ENCODE data around the gene MLST8.

The MLST8 gene

GRCh38 chr16:2209258-2210008, 4.2 kb downstream of the MLST8 start:
- DNase-seq: no peak

GRCh38 chr16:2210009-2210332, 4.7 kb downstream of the MLST8 start:
- no peak for DNase-seq

DNA sequence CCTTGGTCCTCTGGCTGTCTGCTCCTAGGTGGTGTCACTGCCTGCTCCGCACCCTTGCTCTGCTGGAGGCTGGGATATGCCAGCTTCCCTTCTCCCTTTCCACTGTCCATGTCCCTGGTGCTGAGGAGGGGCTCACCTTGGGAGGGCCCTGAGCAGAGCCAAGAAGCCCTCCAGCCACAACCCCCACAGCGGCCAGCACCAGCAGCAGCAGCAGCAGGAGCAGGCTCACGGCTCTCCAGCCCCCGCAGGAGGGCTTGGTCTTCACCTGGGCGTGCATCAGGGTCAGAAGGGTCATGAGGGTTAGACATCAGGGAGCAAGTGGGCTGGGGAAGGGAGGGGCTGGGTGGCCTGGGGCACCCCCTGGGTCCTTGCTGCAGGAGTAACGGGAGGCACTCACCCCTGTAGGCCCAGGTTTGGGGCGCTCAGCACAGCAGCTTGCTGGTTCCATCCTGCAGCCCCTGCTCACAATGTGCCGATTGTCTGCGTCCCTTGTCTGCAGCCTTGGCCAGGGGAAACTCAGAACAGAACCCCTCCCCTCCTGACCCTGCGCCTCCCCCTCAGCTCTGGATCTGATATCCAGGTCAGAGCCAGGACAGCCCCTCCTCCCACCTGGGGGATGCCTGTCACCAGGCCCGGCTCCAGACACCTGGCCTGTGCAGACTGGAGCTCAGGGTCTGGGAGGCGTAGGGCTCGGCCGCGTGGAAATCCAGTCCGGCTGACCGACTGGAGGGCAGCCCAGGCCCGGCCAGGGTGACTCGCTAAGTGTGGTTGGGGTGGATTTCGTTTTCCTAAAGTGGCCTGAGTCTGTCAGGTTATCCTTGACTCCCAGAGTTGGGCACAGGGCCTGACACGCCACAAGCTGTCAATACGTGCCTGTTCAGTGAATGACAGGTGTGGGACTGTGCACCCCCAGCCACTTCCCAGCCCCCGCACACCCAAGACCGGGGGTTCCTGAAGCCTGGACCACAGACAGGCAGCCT, 5.4 kb downstream of the MLST8 start, which contains the start of gene BRICD5:
Gene BRICD5 (minus strand): TSS at position 478 of the 980 bp plus-strand sequence. CDS start 30 bp downstream, at position 448.
- DNase-seq: no peak

- no peak for DNase-seq
Measured at GRCh38 chr16:2211923-2212347, 6.7 kb downstream of the MLST8 start.

DNA sequence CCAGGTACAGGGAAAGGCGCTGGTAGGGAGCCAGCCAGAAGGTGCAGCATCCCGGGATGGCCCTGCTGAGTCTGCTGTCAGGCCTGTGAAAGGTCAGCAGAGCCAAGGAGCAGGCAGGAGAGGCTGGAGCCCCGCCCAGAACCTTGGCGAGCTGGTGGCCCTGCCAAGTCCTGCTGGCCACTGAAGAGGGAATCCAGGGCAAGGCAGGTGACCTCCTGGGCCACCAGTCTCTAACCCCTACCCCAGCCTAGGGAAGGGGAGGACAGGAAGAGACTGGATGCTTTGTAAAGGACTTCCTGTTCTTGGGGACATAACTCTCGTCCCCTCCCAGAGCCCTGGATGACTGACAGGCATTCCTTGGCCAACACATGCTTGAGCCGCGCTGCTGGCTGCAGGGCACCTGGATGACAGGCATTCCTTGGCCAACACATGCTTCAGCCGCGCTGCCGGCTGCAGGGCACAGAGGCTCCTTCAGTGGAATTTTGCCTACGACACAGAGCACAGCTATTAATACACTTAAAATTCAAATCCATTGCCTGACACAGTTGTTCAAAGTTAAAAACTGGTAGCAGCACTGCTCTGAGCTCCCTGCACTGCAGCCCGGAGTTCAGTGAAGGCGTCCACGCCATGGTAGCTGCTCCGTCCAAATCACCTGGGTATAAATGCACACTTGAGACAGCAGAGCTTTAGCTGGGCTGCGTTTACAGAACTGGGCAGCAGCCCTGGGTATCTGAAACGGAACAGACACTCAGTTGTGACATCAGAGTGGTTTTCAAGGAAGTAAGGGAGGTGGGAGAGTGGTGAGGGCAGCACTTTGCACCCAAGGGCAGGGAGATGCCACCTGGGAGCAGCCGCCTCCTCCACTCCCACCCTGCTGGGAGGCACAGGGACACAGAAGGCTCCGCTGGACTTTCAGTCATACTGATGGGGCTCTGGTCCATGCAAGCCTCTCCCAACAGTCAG, 7.4 kb downstream of the MLST8 start:
- DNase-seq: no peak

DNA sequence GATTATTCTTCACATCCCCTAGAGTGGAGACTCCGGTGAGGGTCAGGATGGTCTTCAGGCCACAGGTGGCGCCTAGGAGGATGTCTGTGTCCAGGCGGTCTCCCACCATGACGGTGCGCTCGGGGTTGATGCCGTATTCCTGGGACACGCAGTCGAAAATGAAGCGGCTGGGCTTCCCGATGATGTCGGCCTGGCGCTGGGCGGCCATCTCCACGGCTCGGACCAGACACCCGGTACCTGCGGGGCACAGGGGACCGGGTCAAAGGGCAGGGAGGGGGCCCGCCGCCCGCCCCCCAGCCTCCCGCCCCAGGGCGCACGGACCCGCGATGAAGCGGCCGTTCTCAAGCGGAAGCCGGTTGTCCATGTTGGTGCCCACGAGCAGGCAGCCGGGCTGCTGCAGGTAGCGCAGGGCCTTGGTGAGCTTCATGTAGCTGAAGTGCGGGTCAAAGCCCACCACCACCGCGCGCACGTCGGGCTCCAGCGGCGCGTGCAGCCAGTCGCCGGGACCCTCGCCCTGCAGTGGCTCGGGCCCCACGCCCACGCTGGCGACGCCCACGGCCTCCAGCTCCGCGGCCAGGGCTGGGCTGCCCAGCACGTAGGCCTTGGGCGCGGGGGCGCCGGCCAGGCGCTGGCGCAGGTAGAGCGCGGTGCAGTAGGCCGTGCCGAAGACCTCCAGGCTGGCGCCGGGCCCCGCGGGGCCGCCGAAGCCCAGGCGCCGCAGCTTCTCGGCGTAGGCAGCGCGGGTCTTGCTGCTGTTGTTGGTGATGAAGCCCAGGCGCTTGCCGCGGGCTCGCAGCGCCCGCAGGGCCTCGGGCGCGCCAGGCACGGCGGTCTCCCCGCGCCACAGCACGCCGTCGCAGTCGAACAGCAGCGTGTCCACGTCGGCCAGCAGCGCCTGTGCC, 8.8 kb downstream of the MLST8 start:
- DNase-seq: no peak

DNA sequence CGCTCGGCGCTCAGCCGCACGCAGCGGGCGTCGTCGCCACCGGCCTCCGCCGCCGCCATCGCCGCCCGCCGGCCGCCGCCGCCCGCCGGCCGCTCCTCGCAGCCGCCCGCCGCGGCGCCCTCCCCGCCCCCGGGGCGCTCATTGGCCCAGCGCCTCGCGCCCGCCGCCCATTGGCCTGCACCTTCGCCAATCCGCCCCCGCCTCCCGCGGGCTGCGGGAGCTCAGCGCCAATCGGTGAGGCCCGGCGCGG, 9.4 kb downstream of the MLST8 start, which contains the start of gene PGP:
Gene PGP (minus strand): TSS at position 122 of the 250 bp plus-strand sequence. CDS start 63 bp downstream, at position 59.
- no peak for DNase-seq

- DNase-seq: no peak
Measured at GRCh38 chr16:2216330-2216729, 11.1 kb downstream of the MLST8 start.

- DNase-seq: peak; percentile 81
Measured at GRCh38 chr16:2223221-2223941, 18.1 kb downstream of the MLST8 start, which contains the start of gene E4F1. E4F1 (plus strand) TSS chr16:2223591; CDS start chr16:2223614, 23 bp downstream.

GRCh38 chr16:2223942-2224486, 18.8 kb downstream of the MLST8 start:
- no peak for DNase-seq

GRCh38 chr16:2226245-2226793, 21.1 kb downstream of the MLST8 start:
- no peak for DNase-seq

DNA sequence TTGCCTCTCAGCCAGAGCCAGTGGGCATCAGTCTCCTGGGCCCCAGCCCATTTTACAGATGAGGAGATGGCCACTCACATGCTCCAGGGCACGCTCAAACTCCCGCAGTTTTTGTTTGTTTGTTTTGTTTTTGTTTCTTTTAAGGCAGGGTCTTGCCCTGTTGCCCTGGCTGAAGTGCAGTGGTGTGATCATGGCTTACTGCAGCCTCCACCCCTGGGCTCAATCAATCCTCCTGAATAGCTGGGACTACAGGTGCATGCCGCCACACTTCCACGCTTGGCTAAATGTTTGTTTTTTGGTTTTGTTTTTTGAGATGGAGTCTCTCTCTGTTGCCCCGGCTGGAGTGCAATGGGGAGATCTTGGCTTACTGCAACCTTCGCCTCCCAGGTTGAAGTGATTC, 21.7 kb downstream of the MLST8 start:
- no peak for DNase-seq

GRCh38 chr16:2228161-2228824, 23.0 kb downstream of the MLST8 start:
- no peak for DNase-seq

- DNase-seq: no peak
Measured at GRCh38 chr16:2229091-2229490, 23.8 kb downstream of the MLST8 start.

- DNase-seq: no peak
Measured at GRCh38 chr16:2229632-2230250, 24.5 kb downstream of the MLST8 start.

DNA sequence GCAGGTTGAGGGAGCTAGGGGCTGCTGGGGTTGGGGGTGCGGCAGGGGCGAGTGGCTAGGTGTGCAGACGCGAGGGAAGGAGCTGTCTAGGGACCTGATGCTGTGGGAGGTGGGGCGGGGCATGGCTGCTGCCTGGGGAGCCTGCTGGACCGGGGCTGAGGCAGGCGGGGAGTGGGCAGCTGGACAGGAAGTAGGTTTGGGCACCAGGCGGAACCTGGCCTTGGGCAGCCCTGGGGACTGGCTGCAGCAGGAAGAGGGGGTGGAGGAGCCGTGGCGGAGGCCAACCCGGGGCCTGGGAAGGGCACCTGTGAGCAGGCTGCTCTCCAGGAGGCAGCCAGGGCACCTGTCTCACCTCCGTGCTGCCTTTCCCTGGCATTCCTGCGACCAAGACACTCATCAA, 25.1 kb downstream of the MLST8 start:
- DNase-seq: no peak

DNA sequence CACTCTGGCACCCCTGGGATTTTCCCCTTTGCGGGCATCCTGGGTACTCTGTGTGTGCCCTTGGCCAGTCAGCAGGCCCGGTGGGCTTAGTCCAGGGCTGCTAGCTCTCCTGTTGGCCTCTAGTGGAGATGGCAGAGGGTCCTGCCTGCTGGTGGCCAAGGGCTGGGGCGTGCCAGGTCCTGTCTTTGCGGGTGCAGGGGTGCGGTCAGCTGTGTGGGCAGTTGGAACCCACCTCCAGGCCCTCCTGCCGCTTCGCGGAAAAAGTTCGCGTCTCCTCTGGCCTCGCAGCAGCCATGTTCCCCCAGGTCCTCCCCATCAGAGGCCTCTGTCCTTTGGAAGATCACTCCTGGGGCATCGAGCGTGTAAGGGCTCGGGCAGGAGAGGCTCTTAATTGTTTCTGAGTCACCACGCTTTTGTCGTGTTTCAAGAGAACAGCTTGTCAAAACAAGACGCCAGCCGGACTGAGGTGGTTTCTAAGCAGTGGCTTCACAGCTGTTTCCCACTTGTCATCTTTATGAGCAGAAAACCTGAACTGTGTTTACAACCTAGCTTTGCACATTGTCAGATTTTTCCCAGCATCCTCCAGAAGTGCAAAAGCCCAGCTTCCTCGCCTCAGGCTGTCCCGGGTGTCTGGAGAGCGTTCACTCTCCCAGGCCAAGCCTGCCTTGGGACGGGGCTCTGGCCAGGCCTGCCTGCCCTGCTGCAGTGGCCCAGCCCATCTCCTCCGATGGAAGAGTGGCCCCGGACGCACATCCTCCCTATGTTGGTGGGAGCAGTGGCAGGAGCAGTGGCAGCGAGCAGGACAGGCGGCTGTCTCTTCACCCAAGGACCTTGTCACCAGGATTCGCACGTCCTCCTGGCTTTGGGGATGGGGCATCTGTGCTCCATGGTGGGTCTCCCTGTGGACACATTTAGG, 26.0 kb downstream of the MLST8 start:
- no peak for DNase-seq

All from NCI-H2081 treated with DMSO at 0.1 percent for 48 hours (cell line).